ENCODE data around the gene KDM4E.

- TF ChIP-seq GATA2 (IDR thresholded peaks at IDR 0.05; ENCODE audit: low read depth, low read length) (no peak), GATA3 (IDR thresholded peaks at IDR 0.05; ENCODE audit: low read depth, low read length) (no peak)
These were observed 19.4 kb upstream of the KDM4E start for GRCh38 chr11:95005642-95006041.
